ENCODE results near the gene BORCS6.
"Not testable (repeated sequence)": the region's sequence is repeated elsewhere in the genome, so short reads cannot be mapped to it uniquely, and the experiment has no call there.

Gene BORCS6

GRCh38 chr17:8189711-8190477 is at the start of gene BORCS6:
BORCS6 (minus strand) TSS chr17:8190180; CDS start chr17:8190140, 40 bp downstream.
- peak; percentile 98 for DNase-seq (ENCODE audit: low read depth)

- no peak for DNase-seq (ENCODE audit: low read depth)
These were observed 47.9 kb upstream of the BORCS6 start for GRCh38 chr17:8237886-8238285.

GRCh38 chr17:8237175-8237574 is 47.2 kb upstream of the BORCS6 start:
- DNase-seq (ENCODE audit: low read depth): no peak

GRCh38 chr17:8235676-8236075 is 45.7 kb upstream of the BORCS6 start:
- DNase-seq (ENCODE audit: low read depth): no peak

- no peak for DNase-seq (ENCODE audit: low read depth)
These were observed 44.6 kb upstream of the BORCS6 start for GRCh38 chr17:8234361-8235270.

- DNase-seq (ENCODE audit: low read depth): no peak
These were observed 41.7 kb upstream of the BORCS6 start for GRCh38 chr17:8231701-8232100.

GRCh38 chr17:8227238-8227581 is 37.2 kb upstream of the BORCS6 start:
- DNase-seq (ENCODE audit: low read depth): no peak

- DNase-seq (ENCODE audit: low read depth): peak; percentile 93
These were observed 36.7 kb upstream of the BORCS6 start for GRCh38 chr17:8226536-8227237.

GRCh38 chr17:8225813-8226535 is 36.0 kb upstream of the BORCS6 start:
- DNase-seq (ENCODE audit: low read depth): peak; percentile 76

- DNase-seq (ENCODE audit: low read depth): no peak
These were observed 35.2 kb upstream of the BORCS6 start for GRCh38 chr17:8224891-8225812.

GRCh38 chr17:8223356-8224126 is 33.6 kb upstream of the BORCS6 start:
- DNase-seq (ENCODE audit: low read depth): peak; percentile 19

GRCh38 chr17:8222630-8223355 is 32.8 kb upstream of the BORCS6 start:
- peak; percentile 89 for DNase-seq (ENCODE audit: low read depth)

- DNase-seq (ENCODE audit: low read depth): no peak
These were observed 32.3 kb upstream of the BORCS6 start for GRCh38 chr17:8222380-8222629.

GRCh38 chr17:8221663-8222379 is 31.8 kb upstream of the BORCS6 start:
- DNase-seq (ENCODE audit: low read depth): peak; percentile 88

GRCh38 chr17:8220783-8221662 is 31.0 kb upstream of the BORCS6 start:
- DNase-seq (ENCODE audit: low read depth): peak; percentile 90

- DNase-seq (ENCODE audit: low read depth): not testable (repeated sequence)
These were observed 24.0 kb upstream of the BORCS6 start for GRCh38 chr17:8214000-8214399.

- peak; percentile 59 for DNase-seq (ENCODE audit: low read depth)
These were observed 22.6 kb upstream of the BORCS6 start for GRCh38 chr17:8212312-8213180.

Data from amniotic epithelial cell (primary cell).